ENCODE measurements around the gene PRDM16.

DNA sequence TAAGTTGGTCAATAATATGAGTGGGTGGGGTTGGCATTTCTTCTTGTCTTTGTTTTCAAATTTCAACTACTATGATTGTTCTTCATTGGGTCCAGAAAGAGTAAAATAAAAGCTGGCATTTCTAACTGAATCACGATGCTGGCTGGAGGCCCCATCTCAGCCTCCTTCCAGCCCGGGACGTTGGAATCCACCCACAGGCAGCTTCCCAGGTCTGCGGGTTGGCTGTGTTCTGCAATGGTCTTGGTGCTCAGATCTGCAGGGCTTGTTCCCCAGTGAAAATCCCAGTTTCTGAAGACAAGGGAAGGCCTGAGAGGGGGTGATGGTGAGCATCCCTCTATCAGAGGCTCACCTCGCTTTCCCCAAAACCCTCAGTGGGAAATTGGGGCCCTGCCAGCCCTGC is 330.7 kb downstream of the PRDM16 start:
- no peak for TF ChIP-seq POLR2A (IDR thresholded peaks at IDR 0.05; ENCODE audit: low read length)
- no peak for TF ChIP-seq GATA1 (IDR thresholded peaks at IDR 0.05; ENCODE audit: low read depth, low read length)

Data from erythroblast (primary cell).